ENCODE results near the gene TLR4.

DNA sequence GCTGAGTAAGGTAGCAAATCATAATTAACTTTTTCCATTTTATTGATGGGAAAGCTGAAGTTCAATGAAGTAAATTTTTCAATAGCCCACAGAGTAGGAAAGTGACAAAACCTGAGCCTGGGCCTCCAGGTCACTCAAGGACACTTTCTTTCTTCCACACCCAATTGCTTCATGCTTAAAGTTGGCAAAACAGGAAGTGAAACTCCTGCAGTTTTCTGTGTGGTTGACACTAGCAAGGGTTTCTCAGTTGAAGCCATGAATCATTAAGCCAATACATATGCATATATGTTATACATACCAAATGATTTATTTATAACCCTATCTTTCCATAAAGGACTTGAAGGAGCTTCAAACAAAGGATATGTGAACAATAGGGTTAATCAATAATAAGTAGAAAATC lies 13.9 kb downstream of the TLR4 start:
- TF ChIP-seq, protein P1, sequence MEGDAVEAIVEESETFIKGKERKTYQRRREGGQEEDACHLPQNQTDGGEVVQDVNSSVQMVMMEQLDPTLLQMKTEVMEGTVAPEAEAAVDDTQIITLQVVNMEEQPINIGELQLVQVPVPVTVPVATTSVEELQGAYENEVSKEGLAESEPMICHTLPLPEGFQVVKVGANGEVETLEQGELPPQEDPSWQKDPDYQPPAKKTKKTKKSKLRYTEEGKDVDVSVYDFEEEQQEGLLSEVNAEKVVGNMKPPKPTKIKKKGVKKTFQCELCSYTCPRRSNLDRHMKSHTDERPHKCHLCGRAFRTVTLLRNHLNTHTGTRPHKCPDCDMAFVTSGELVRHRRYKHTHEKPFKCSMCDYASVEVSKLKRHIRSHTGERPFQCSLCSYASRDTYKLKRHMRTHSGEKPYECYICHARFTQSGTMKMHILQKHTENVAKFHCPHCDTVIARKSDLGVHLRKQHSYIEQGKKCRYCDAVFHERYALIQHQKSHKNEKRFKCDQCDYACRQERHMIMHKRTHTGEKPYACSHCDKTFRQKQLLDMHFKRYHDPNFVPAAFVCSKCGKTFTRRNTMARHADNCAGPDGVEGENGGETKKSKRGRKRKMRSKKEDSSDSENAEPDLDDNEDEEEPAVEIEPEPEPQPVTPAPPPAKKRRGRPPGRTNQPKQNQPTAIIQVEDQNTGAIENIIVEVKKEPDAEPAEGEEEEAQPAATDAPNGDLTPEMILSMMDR (IDR thresholded peaks at IDR 0.05) = no peak
- TF ChIP-seq POLR2AphosphoS5 (IDR thresholded peaks at IDR 0.05; ENCODE audit: insufficient read depth in 1 of 2, low read depth in 1 of 2) = no peak
- TF ChIP-seq POLR2A (IDR thresholded peaks at IDR 0.05) = no peak

All from vagina (tissue), 2 donors.